Eye (tissue), 1 donor: ENCODE data around the gene METTL27.
A peak's percentile ranks its signal among the peaks of the same experiment; 100 is the strongest.
"Not testable (repeated sequence)": the region's sequence is repeated elsewhere in the genome, so short reads cannot be mapped to it uniquely, and the experiment has no call there.

Experiments
- DNase-seq: peaks from one replicate; pipeline ENCODE4 v3.0.0-alpha.2; 2015

The METTL27 gene

DNA sequence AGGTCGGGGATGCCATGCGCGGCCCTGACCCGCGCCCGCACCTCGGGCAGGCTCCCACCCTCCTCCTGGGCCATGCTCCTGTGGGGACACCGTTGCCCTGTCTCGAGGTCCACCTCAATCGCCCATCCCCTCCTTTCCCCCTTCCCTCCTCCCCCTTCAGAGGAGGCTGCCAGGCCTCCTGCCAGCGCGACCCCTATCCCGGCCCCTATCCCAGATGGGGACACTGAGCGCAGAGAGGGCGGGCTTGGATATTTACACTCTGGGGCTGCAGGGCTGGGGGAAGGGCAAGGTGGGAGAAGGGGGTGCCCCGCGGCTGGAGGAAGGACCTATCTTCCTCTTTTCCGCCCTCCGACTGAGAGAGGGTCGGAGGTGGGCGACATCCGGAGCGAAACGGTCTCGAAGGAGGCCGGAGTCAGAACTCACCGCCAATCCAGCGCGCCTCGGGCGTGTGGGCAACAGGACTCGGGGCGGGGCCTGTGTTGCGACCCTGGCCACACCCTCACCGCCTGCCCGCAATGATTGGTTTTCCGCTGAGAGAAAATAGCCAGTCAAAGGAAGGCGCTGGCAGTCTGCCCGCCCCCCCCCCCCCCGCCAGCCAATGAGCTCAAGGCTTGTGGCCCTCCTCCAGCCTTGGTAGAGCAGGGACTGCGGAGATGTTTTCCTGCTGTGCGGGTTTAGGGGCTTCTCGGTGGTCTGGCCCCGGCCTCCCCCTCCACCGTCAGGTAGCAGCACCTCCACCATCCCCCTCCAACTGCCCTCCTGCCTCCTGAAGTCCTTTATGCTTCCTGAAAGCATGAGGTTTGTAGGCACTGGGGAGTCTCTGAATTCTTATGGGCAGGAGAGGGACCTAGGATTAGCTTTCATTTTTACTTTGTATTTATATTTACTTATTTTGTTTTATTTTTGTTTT, at the start of gene METTL27:
Gene METTL27, minus strand, starts transcription at position 450 of the 910 bp plus-strand sequence. Its CDS starts 376 bp downstream, at position 74.
- DNase-seq, result peak; percentile 97

- DNase-seq, result no peak
Measured at GRCh38 chr7:73891178-73891885, 49.0 kb upstream of the METTL27 start.

- DNase-seq, result peak; percentile 48
Measured at GRCh38 chr7:73890555-73891147, 48.3 kb upstream of the METTL27 start.

- no peak for DNase-seq
Measured at GRCh38 chr7:73888959-73889358, 46.6 kb upstream of the METTL27 start.

DNA sequence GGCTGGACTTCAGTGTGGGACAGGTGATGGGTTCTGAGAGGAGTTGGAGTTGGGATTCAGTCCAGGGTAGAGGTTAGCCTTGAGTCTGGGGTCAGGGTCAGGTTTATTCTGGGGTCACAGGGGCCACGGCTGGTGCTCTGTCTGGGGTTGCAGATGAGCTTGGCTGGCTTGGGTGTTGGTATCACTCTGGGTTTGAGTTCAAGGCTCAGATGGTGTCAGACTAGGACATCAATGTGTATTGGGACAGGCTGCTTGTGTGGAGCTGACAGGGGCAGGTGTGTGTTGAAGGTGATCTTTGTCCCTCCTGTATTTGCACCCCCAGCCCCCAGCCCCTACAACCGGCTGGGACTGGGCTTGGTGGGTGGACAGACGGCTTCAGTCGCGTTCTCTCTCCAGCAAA, 45.4 kb upstream of the METTL27 start:
- DNase-seq, result no peak

- peak; percentile 69 for DNase-seq
Measured at GRCh38 chr7:73885975-73886798, 43.9 kb upstream of the METTL27 start.

- DNase-seq, result no peak
Measured at GRCh38 chr7:73885433-73885974, 43.2 kb upstream of the METTL27 start.

GRCh38 chr7:73884867-73885422, 42.6 kb upstream of the METTL27 start:
- not testable (repeated sequence) for DNase-seq

GRCh38 chr7:73882047-73882402, 39.7 kb upstream of the METTL27 start:
- no peak for DNase-seq

GRCh38 chr7:73881352-73882046, 39.2 kb upstream of the METTL27 start:
- DNase-seq, result no peak

- DNase-seq, result no peak
Measured at GRCh38 chr7:73880755-73881328, 38.5 kb upstream of the METTL27 start.

GRCh38 chr7:73879977-73880681, 37.8 kb upstream of the METTL27 start:
- no peak for DNase-seq

DNA sequence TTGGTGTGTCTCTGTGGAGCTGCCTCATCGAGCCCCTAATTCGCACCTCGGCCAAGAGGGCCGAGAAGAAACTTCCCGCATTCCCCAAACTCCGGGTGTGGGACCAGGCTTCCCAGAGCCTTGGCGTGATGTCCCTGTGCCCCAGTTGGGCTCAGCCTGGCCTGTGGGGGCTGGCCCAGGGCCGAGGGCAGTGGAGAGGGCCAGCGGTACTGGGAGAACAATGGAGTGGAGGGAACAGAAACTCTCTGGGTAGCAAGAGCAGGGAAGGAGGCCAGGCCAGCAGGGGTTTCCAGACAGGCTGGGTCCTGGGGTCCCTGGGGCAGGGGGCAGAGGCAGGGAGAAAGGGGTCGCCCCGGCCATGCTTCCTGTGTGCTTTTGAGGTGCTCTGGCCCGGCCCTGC, 34.7 kb upstream of the METTL27 start:
- DNase-seq, result no peak

- DNase-seq, result no peak
Measured at GRCh38 chr7:73876361-73876760, 34.0 kb upstream of the METTL27 start.

- DNase-seq, result no peak
Measured at GRCh38 chr7:73872056-73872908, 30.0 kb upstream of the METTL27 start.

DNA sequence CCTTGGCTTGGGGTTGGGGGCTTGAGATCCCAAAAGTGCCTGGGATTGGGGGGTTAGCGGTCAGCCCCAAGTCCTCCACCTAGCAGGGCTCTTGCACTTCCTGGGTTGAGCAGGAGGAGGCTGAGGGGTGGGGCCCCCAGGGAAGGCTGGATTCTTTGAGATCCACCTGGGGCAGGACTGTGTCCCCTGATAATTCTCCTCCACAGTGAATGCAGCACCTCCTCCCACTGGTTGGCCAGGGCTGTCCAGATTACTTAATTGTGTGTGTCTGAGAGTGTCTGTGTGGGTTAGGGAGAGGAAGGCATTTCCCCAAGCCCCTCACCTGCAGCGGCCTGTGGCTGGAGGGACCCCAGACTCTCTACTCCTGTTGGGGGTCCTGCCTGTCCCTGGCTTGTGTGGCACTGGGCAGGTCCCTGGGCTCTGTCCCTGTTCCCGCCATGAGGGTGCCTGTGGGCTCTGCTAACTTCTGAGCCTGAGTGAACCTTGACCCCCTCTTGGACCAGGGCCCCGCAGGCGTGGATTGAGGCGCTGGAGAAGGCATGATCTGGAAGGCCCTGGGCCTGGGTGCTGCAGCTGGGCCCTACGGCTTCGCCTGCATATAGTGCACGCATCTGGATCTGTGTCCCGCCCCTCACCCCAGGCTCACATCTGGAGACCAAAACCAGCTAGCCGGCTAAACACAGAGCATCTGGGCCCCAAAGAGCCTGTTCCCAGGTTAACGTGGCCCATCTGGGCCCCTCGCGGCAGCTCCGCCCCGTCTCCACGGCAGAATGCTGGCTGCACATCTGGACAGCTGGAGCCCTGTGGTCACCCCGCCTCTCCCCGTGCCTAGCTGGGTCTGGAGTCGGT, 29.1 kb upstream of the METTL27 start:
- DNase-seq, result peak; percentile 48

- peak; percentile 90 for DNase-seq
Measured at GRCh38 chr7:73870041-73870492, 27.8 kb upstream of the METTL27 start.
